Activated T-helper 1 cell treated with Interleukin-2 at 50 U/mL for 16 hours (primary cell): Measurements from ENCODE around the gene DLG1.
"Not testable (repeated sequence)": the region's sequence is repeated elsewhere in the genome, so short reads cannot be mapped to it uniquely, and the experiment has no call there.

Experiments used
- DNase-seq: peaks from one replicate; pipeline ENCODE4 v3.0.0-alpha.2; 2020; ENCODE audit warnings: low read depth

Gene DLG1

GRCh38 chr3:197209366-197210260 lies 88.8 kb downstream of the DLG1 start:
- DNase-seq, result no peak

- no peak for DNase-seq
Measured at GRCh38 chr3:197206913-197207312, 91.5 kb downstream of the DLG1 start.

GRCh38 chr3:197205675-197206074 lies 92.7 kb downstream of the DLG1 start:
- no peak for DNase-seq

GRCh38 chr3:197205265-197205664 lies 93.1 kb downstream of the DLG1 start:
- no peak for DNase-seq

- no peak for DNase-seq
Measured at GRCh38 chr3:197204736-197205135, 93.7 kb downstream of the DLG1 start.

GRCh38 chr3:197203714-197204146 lies 94.7 kb downstream of the DLG1 start:
- no peak for DNase-seq

- DNase-seq, result no peak
Measured at GRCh38 chr3:197202694-197203093, 95.7 kb downstream of the DLG1 start.

- DNase-seq, result no peak
Measured at GRCh38 chr3:197201791-197202452, 96.5 kb downstream of the DLG1 start.

GRCh38 chr3:197200856-197201255 lies 97.6 kb downstream of the DLG1 start:
- DNase-seq, result not testable (repeated sequence)

- DNase-seq, result no peak
Measured at GRCh38 chr3:197197334-197197733, 101.1 kb downstream of the DLG1 start.

GRCh38 chr3:197196192-197196591 lies 102.2 kb downstream of the DLG1 start:
- DNase-seq, result no peak

GRCh38 chr3:197195326-197195725 lies 103.1 kb downstream of the DLG1 start:
- DNase-seq, result no peak

GRCh38 chr3:197193759-197194158 lies 104.7 kb downstream of the DLG1 start:
- not testable (repeated sequence) for DNase-seq

- DNase-seq, result no peak
Measured at GRCh38 chr3:197191897-197192296, 106.5 kb downstream of the DLG1 start.

GRCh38 chr3:197189623-197190022 lies 108.8 kb downstream of the DLG1 start:
- no peak for DNase-seq

GRCh38 chr3:197188963-197189362 lies 109.4 kb downstream of the DLG1 start:
- DNase-seq, result no peak

GRCh38 chr3:197186887-197187588 lies 111.4 kb downstream of the DLG1 start:
- DNase-seq, result no peak

GRCh38 chr3:197183582-197183981 lies 114.8 kb downstream of the DLG1 start:
- no peak for DNase-seq

GRCh38 chr3:197181741-197182140 lies 116.7 kb downstream of the DLG1 start:
- DNase-seq, result no peak

- no peak for DNase-seq
Measured at GRCh38 chr3:197178998-197179397, 119.4 kb downstream of the DLG1 start.

GRCh38 chr3:197175503-197175902 lies 122.9 kb downstream of the DLG1 start:
- DNase-seq, result no peak

GRCh38 chr3:197174927-197175326 lies 123.5 kb downstream of the DLG1 start:
- no peak for DNase-seq

- no peak for DNase-seq
Measured at GRCh38 chr3:197173620-197174019, 124.8 kb downstream of the DLG1 start.
